HEK293 (cell line): ENCODE measurements around the gene CC2D2B.

Experiments
- CTCF ChIA-PET: fragments of 350-600 bp; formaldehyde crosslinking; extraction: SDS; loops from one replicate; lab custom pipeline; 2021; ENCODE audit warnings: antibody characterized with exemption; lab: Yijun Ruan, JAX
- POLR2A ChIA-PET: fragments of 300-600 bp; formaldehyde crosslinking; extraction: SDS; loops from one replicate; lab custom pipeline; 2020; ENCODE audit warnings: antibody characterized with exemption, inconsistent platforms; lab: Yijun Ruan, JAX
- H3K27ac ChIP-seq: fragments of 200-500 bp; sonication (Bioruptor generic); 2 replicates; pipeline ENCODE4 v1.5.1; 2014; ENCODE audit warnings: low read depth, low read length, control low read depth, inconsistent platforms; ENCODE audit errors: extremely low read depth
- H3K36me3 ChIP-seq, 2 experiments: fragments of 200-500 bp in 1 of 2; sonication (Bioruptor generic) in 1 of 2; 1 replicate in 1 of 2; 2 replicates in 1 of 2; pipeline ENCODE4 v1.5.1; 2014 to 2017; ENCODE audit warnings: inconsistent platforms in 2 of 2, low read length in 2 of 2; ENCODE audit not compliant: control insufficient read depth in 2 of 2, insufficient read depth in 1 of 2
- H3K4me1 ChIP-seq: fragments of 200-500 bp; sonication (Bioruptor generic); 2 replicates; pipeline ENCODE4 v1.5.1; 2014; ENCODE audit warnings: mild to moderate bottlenecking, low read length, inconsistent platforms; ENCODE audit not compliant: control insufficient read depth, insufficient read depth
- H3K4me3 ChIP-seq: 2 replicates; pipeline ENCODE4 v1.5.1; 2011; ENCODE audit warnings: low read depth, mild to moderate bottlenecking, control low read depth, low read length, moderate library complexity
- H3K9me3 ChIP-seq: fragments of 200-500 bp; sonication (Bioruptor generic); 2 replicates; pipeline ENCODE4 v1.5.1; 2014; ENCODE audit warnings: low read depth, low read length, inconsistent platforms; ENCODE audit not compliant: control insufficient read depth, insufficient read depth
- AEBP2 ChIP-seq: fragments of 450-650 bp; formaldehyde crosslinking; IDR thresholded peaks from 2 replicates; pipeline ENCODE4 v1.5.1; 2016; ENCODE audit warnings: missing biosample characterization, missing genetic modification characterization, borderline replicate concordance
- CTCF ChIP-seq: fragments of 450-650 bp; formaldehyde crosslinking; IDR thresholded peaks from 2 replicates; pipeline ENCODE4 v1.5.1; 2016; ENCODE audit warnings: missing biosample characterization, missing genetic modification characterization
- OVOL3 ChIP-seq: fragments of 450-650 bp; formaldehyde crosslinking; IDR thresholded peaks from 2 replicates; pipeline ENCODE4 v1.5.1; 2016; ENCODE audit warnings: missing biosample characterization, missing genetic modification characterization
- PATZ1 ChIP-seq: fragments of 450-650 bp; formaldehyde crosslinking; IDR thresholded peaks from 2 replicates; pipeline ENCODE4 v1.5.1; 2016; ENCODE audit warnings: missing biosample characterization, missing genetic modification characterization
- PRDM1 ChIP-seq: fragments of 450-650 bp; formaldehyde crosslinking; IDR thresholded peaks from 2 replicates; pipeline ENCODE4; 2016; ENCODE audit warnings: missing biosample characterization, missing genetic modification characterization
- REST ChIP-seq: fragments of 450-650 bp; formaldehyde crosslinking; IDR thresholded peaks from 2 replicates; pipeline ENCODE4 v1.5.1; 2016; ENCODE audit warnings: missing biosample characterization, missing genetic modification characterization
- SCRT1 ChIP-seq: fragments of 450-650 bp; formaldehyde crosslinking; IDR thresholded peaks from 2 replicates; pipeline ENCODE4 v1.5.1; 2016; ENCODE audit warnings: missing biosample characterization, missing genetic modification characterization, borderline replicate concordance
- SP2 ChIP-seq: fragments of 450-650 bp; formaldehyde crosslinking; IDR thresholded peaks from 2 replicates; pipeline ENCODE4 v1.5.1; 2016; ENCODE audit warnings: missing biosample characterization, missing genetic modification characterization
- TRIM28 ChIP-seq: IDR thresholded peaks from 2 replicates; pipeline ENCODE4 v1.6.1; 2011; ENCODE audit warnings: low read length, control low read depth, borderline replicate concordance
- ZBTB17 ChIP-seq: fragments of 450-650 bp; formaldehyde crosslinking; IDR thresholded peaks from 2 replicates; pipeline ENCODE4 v1.5.1; 2016; ENCODE audit warnings: missing biosample characterization, missing genetic modification characterization
- ZNF138 ChIP-seq: fragments of 450-650 bp; formaldehyde crosslinking; IDR thresholded peaks from 2 replicates; pipeline ENCODE4 v1.5.1; 2016; ENCODE audit warnings: missing biosample characterization, missing genetic modification characterization, borderline replicate concordance
- ZNF174 ChIP-seq: fragments of 450-650 bp; formaldehyde crosslinking; IDR thresholded peaks from 2 replicates; pipeline ENCODE4 v1.5.0; 2017; ENCODE audit warnings: missing biosample characterization, mild to moderate bottlenecking, missing genetic modification characterization
- ZNF2 ChIP-seq: fragments of 450-650 bp; formaldehyde crosslinking; IDR thresholded peaks from 2 replicates; pipeline ENCODE4 v1.5.1; 2016; ENCODE audit warnings: missing biosample characterization, missing genetic modification characterization
- ZNF221 ChIP-seq: fragments of 450-650 bp; formaldehyde crosslinking; IDR thresholded peaks from 2 replicates; pipeline ENCODE4 v1.5.1; 2017; ENCODE audit warnings: missing biosample characterization, missing genetic modification characterization, borderline replicate concordance
- ZNF398 ChIP-seq: fragments of 450-650 bp; formaldehyde crosslinking; IDR thresholded peaks from 2 replicates; pipeline ENCODE4 v1.5.1; 2017; ENCODE audit warnings: missing biosample characterization, missing genetic modification characterization
- ZNF449 ChIP-seq: fragments of 450-650 bp; formaldehyde crosslinking; IDR thresholded peaks from 2 replicates; pipeline ENCODE4 v1.5.1; 2017; ENCODE audit warnings: missing biosample characterization, mild to moderate bottlenecking, missing genetic modification characterization, moderate library complexity
- ZNF544 ChIP-seq: fragments of 450-650 bp; formaldehyde crosslinking; IDR thresholded peaks from 2 replicates; pipeline ENCODE4 v1.5.0; 2017; ENCODE audit warnings: missing biosample characterization, missing genetic modification characterization
- ZNF555 ChIP-seq: fragments of 450-650 bp; formaldehyde crosslinking; conservative IDR thresholded peaks from 2 replicates; pipeline ENCODE4 v1.5.1; 2017; ENCODE audit warnings: missing biosample characterization, mild to moderate bottlenecking, missing genetic modification characterization, inconsistent platforms
- ZNF571 ChIP-seq: fragments of 450-650 bp; formaldehyde crosslinking; IDR thresholded peaks from 2 replicates; pipeline ENCODE4 v1.5.0; 2017; ENCODE audit warnings: missing biosample characterization, missing genetic modification characterization
- ZNF639 ChIP-seq: fragments of 450-650 bp; formaldehyde crosslinking; IDR thresholded peaks from 2 replicates; pipeline ENCODE4 v1.5.1; 2016; ENCODE audit warnings: missing biosample characterization, missing genetic modification characterization
- ZXDB ChIP-seq: fragments of 450-650 bp; formaldehyde crosslinking; IDR thresholded peaks from 2 replicates; pipeline ENCODE4 v1.5.1; 2016; ENCODE audit warnings: missing biosample characterization, missing genetic modification characterization

CC2D2B gene

GRCh38 chr10:95925033-95925432, 17.3 kb downstream of the CC2D2B start (continued):
- TF ChIP-seq PATZ1 (tag by site-specific recombination), result no peak
- no peak for TF ChIP-seq CTCF
- no peak for TF ChIP-seq ZNF449 (tag by site-specific recombination)
- TF ChIP-seq ZNF571 (tag by site-specific recombination), result no peak
- no peak for TF ChIP-seq ZNF174 (tag by site-specific recombination)
- TF ChIP-seq SCRT1 (tag by site-specific recombination), result no peak

GRCh38 chr10:95935429-95935828, 27.7 kb downstream of the CC2D2B start:
- H3K4me1 ChIP-seq, result no peaks in the 10 kb centered on the region
- H3K9me3 ChIP-seq, result no peaks in the 10 kb centered on the region
- H3K27ac ChIP-seq, result no peak overlapping the region
- no peak overlapping the region for H3K4me3 ChIP-seq
- H3K36me3 ChIP-seq, result no peaks in the 10 kb centered on the region
- POLR2A ChIA-PET, result no interaction called here
- CTCF ChIA-PET, result no interaction called here
- TF ChIP-seq ZNF138 (tag by site-specific recombination), result no peak
- TF ChIP-seq ZNF555 (tag by site-specific recombination), result no peak
- no peak for TF ChIP-seq ZNF544
- no peak for TF ChIP-seq ZNF398
- no peak for TF ChIP-seq ZNF2 (tag by site-specific recombination)
- no peak for TF ChIP-seq ZBTB17 (tag by site-specific recombination)
- no peak for TF ChIP-seq ZXDB
- no peak for TF ChIP-seq AEBP2 (tag by site-specific recombination)
- no peak for TF ChIP-seq TRIM28
- TF ChIP-seq PRDM1 (tag by site-specific recombination), result no peak
- TF ChIP-seq ZNF639, result no peak
- no peak for TF ChIP-seq SP2 (tag by site-specific recombination)
- no peak for TF ChIP-seq OVOL3
- no peak for TF ChIP-seq ZNF221 (tag by site-specific recombination)
- no peak for TF ChIP-seq REST (tag by site-specific recombination)
